ENCODE measurements around the gene SLC35D1.
"Not testable (repeated sequence)": the region's sequence is repeated elsewhere in the genome, so short reads cannot be mapped to it uniquely, and the experiment has no call there.

SLC35D1 gene

DNA sequence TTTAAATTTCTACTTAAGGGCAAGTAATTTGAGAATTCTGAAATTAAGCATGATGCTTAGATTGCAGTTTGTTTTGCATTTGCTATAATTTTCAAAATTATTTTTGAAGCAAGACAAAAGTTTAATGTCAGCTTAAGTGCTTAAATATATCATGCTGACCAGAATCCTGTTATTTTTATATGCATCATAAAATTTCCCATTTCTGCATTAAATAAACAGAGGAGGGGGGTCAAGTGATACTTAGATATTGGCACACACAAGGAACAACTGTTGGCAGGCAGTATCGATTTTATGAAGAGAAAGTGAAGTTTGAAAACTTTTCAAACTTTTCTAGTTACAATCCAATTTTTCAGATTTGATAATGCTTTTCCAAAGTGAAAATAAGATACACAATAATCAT lies 68.1 kb downstream of the SLC35D1 start:
- no peak for DNase-seq (ENCODE audit: low spot score)

DNA sequence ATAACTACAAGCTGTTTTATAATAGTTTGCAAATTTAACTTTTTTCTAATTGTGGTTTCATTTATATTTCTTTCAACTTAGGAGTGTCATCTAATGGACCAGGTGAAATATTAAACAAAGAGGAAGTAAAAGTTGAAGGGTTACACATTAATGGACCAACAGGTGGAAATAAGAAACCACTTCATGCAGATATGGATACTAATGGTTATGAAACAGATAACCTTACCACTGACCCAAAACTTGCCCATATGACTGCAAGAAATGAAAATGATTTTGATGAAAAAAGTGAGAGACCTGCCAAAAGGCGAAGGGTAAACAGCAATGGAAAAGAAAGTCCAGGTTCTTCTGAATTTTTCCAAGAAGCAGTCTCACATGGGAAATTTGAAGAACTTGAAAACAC lies 69.5 kb downstream of the SLC35D1 start:
- DNase-seq (ENCODE audit: low spot score) = no peak

DNA sequence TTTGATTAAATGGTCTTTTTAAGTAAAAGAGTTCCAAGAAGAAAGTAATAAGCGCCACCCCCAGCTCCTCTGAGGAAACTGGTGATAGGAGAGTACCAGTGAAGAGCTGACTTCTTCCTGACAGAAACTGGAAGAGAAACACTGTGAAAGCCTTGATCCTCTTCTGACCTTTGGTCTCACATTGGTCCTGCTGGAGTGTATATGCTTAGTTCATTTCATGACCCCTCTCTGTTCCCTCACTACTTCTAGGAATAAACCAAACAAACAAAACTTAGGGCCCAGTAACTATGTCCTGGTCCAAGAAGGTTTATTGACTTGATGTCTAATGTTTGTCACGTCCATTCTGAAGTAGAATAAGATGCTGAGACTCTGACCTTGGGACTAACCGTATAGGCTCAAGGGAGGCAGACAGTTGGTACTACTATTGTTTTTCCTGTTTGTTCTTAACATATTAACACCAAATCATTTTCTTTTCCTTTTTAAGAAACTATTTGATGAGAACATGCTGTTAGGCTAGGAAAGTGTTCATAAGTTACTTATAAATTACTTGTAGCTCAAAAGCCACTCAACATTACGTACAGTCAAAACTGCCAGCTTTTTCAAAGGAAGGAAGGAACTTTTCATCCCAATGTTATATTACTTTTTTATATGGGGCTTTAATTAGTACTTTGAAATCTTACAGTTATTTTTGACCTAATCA lies 71.2 kb downstream of the SLC35D1 start:
- DNase-seq (ENCODE audit: low spot score) = no peak

DNA sequence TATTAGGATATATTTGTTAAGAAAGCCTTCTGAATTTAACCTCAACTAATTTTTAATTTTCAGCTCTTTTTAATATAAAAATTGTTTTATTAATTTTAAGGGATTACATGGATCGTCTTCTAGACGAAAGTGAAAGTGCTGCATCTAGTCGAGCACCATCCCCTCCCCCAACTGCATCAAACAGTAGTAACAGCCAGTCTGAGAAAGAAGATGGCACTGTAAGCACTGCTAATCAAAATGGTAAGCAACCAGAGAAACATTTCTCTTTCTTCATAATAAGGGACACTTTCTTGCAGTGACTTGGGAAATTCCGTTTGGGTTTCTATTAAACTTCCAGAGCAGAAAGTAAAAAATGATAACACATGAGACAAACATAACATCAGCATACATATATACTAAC lies 72.3 kb downstream of the SLC35D1 start:
- DNase-seq (ENCODE audit: low spot score) = peak; percentile 64

DNA sequence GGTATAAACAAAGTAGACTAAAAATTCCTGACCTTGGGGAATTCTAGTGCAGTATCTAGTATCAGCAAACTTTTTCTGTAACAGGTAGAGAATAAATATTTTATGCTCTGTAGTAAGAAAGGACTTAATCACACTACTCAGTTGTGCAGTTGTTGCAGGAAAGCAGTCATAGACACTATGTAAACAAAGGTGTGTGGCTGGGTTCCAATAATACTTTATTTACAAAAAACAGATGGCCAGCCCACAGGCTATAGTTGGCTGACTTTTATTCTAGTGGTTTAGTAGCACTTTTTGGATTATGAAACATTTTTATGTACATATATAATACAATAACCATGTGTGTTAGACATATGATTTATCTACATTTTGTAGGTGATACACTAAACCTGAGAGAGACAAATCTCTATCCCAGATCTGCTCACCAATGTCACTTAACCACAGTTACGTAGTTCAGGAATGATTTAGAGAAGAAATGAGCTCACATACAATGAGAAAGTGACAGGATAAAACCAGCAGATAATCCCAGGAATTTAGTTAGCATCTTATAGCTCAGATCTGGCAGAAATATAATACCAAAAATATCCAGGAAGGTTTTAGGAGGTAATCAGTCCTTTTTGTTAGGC lies 73.1 kb downstream of the SLC35D1 start:
- no peak for DNase-seq (ENCODE audit: low spot score)

DNA sequence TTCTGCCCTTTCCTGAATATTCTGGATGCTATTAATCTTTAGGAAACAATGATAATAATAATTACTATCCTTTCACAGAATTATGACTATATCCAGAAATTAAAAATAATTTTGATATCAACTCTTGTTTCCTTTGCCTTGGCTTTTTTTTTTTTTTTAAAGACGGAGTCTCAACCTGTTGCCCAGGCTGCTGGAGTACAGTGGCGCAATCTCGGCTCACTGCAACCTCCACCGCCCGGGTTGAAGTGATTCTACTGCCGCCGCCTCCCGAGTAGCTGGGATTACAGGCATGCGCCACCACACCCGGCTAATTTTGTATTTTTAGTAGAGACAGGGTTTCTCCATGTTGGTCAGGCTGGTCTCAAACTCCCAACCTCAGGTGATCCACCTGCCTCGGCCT lies 74.3 kb downstream of the SLC35D1 start:
- DNase-seq (ENCODE audit: low spot score) = not testable (repeated sequence)

DNA sequence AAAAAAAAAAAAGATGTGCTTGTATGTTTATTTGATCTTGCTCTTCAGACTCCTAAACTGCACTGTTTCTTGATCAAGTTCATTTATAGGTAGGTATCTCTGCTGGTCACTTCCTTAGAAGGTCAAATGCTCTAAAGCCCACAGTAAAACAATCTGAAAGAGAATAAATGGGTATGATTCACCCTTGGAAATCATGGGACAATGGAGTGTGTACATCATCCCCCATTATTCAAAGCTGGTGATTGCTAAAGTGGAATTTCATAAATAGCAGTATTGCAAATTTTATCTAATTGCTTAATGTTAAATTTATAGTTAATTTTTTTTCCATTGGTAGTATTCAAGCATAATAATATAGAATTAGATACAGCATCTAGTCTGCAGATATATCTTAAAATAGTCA lies 75.7 kb downstream of the SLC35D1 start:
- no peak for DNase-seq (ENCODE audit: low spot score)

DNA sequence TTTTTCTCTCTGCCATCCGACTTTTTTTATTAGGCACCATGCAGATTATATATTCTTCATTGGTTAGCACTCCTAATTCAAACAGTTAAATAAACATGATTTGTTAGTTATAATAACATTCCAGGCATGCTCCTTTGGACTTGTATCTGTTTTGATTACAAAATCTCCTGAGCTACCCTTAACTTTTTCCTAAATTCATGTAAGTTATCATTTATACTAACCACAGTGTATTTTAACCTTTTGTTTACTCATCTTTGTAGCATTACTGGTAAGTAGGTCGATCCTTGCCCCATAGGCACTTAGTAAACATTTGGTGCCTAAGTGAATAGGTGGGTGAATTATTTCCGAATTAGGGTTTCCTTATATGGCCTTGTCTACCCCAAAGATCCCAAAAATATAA lies 85.4 kb downstream of the SLC35D1 start:
- no peak for DNase-seq (ENCODE audit: low spot score)

DNA sequence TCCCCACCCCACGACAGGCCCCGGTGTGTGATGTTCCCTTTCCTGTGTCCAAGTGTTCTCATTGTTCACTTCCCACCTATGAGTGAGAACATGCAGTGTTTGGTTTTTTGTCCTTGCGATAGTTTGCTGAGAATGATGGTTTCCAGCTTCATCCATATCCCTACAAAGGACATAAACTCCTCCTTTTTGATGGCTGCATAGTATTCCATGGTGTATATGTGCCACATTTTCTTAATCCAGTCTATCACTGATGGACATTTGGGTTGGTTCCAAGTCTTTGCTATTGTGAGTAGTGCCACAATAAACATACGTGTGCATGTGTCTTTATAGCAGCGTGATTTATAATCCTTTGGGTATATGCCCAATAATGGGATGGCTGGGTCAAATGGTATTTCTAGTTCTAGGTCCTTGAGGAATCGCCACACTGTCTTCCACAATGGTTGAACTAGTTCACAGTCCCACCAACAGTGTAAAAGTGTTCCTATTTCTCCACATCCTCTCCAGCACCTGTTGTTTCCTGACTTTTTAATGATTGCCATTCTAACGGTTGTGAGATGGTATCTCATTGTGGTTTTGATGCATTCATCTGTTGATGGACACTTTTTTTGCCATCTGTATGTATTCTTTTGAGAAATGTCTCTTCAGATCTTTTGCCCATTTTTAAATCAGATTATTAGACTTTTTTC lies 87.6 kb downstream of the SLC35D1 start:
- DNase-seq (ENCODE audit: low spot score) = not testable (repeated sequence)

DNA sequence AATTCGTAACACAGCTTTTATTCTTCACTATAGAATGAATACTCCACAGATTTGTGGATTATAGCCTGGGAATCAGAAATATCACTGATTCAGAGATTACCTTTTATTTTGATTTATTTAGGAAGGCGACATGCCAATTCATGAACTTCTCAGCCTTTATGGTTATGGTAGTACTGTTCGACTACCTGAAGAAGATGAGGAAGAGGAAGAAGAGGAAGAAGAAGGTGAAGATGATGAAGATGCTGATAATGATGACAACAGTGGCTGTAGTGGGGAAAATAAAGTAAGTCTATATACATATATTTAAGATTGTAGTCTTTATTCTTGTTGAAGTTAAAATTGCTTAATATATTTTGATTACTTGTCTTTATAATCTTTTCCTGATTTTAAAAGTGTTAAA lies 96.0 kb downstream of the SLC35D1 start:
- no peak for DNase-seq (ENCODE audit: low spot score)

DNA sequence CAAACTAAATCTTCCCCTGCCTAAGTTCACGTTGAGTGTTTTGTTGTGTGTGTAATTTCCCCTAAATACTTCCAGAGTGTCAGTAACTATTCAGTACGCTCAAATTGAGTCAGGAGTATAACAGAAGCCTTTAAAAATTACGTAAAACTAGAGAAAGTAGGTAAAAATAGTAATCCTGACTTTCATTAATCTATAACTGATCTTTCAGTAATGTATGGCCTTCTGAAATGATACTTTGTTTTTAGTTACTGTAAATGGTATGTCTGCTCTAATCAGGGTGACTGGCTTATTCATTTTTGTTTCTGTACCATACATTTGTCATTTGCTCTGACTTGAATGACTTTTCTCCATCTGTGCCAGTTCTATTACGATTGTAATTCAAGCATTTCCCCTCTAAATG lies 99.7 kb downstream of the SLC35D1 start:
- DNase-seq (ENCODE audit: low spot score) = no peak

DNA sequence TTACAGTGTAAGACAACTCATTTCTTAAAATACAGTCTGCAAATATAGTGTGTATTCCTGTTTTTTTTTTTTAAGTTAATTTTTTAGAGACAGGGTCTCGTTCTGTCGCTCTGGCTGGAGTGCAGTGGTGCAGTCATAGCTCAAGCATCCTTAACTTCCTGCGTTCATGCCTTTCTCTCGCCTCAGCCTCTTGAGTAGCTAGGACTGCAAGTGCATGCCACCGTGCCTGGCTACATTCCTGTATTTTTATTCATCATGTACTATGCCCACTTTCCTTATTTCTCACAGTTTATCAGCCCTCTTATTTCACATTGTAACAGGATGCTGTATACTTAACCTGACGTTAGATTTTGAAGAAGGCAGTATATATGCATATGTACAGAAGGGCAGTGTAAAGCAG lies 102.4 kb downstream of the SLC35D1 start:
- DNase-seq (ENCODE audit: low spot score) = no peak

All from CD4-positive, alpha-beta T cell treated with Interleukin-2 at 100 ng/mL for 4 hours (primary cell).